SK-N-SH treated with all-trans-retinoic acid at 6 μM for 48 hours (cell line): Measurements from ENCODE around the gene ALOX12.
"Not testable (repeated sequence)": the region's sequence is repeated elsewhere in the genome, so short reads cannot be mapped to it uniquely, and the experiment has no call there.

ENCODE experiments used
- ARNTL ChIP-seq: fragments of 450-650 bp; formaldehyde crosslinking; IDR thresholded peaks from 2 replicates; pipeline ENCODE4 v1.5.0; 2020; ENCODE audit warnings: low read depth, mild to moderate bottlenecking, moderate library complexity, borderline replicate concordance
- BACH2 ChIP-seq: fragments of 250-450 bp; sonication (Bioruptor Pico); IDR thresholded peaks from 2 replicates; pipeline ENCODE4 v1.9.0; 2021; ENCODE audit warnings: mild to moderate bottlenecking, borderline replicate concordance
- CSRNP3 ChIP-seq: fragments of 250-450 bp; sonication (Bioruptor Pico); IDR thresholded peaks from 2 replicates; pipeline ENCODE4 v1.5.1; 2021; ENCODE audit warnings: mild to moderate bottlenecking, moderate library complexity
- GLIS3 ChIP-seq: fragments of 250-450 bp; sonication (Bioruptor Pico); IDR thresholded peaks from 2 replicates; pipeline ENCODE4 v1.5.0; 2020; ENCODE audit warnings: mild to moderate bottlenecking, moderate library complexity
- ISL1 ChIP-seq: fragments of 250-450 bp; sonication (Bioruptor Pico); IDR thresholded peaks from 2 replicates; pipeline ENCODE4 v2.1.2; 2022; ENCODE audit warnings: mild to moderate bottlenecking, moderate library complexity
- POU6F1 ChIP-seq: fragments of 250-450 bp; sonication (Bioruptor Pico); IDR thresholded peaks from 2 replicates; pipeline ENCODE4 v1.8.0; 2021; ENCODE audit warnings: low read depth, mild to moderate bottlenecking, moderate library complexity, borderline replicate concordance
- RARB ChIP-seq: fragments of 250-450 bp; sonication (Bioruptor Pico); IDR thresholded peaks from 2 replicates; pipeline ENCODE4 v1.8.0; 2021; ENCODE audit warnings: mild to moderate bottlenecking, moderate library complexity
- TOX ChIP-seq: fragments of 250-450 bp; sonication (Bioruptor Pico); IDR thresholded peaks from 2 replicates; pipeline ENCODE4 v1.8.0; 2021; ENCODE audit warnings: mild to moderate bottlenecking, moderate library complexity, borderline replicate concordance
- ZNF565 ChIP-seq: fragments of 450-650 bp; formaldehyde crosslinking; conservative IDR thresholded peaks from 2 replicates; pipeline ENCODE4 v1.5.0; 2020; ENCODE audit warnings: low read depth, mild to moderate bottlenecking, moderate library complexity

- TF ChIP-seq POU6F1 (CRISPR knock-in tag); ZNF565 (CRISPR knock-in tag); ISL1 (CRISPR knock-in tag); RARB; CSRNP3 (CRISPR knock-in tag); TOX (CRISPR knock-in tag); BACH2 (CRISPR knock-in tag); GLIS3 (CRISPR knock-in tag); ARNTL: not testable (repeated sequence)
Measured at GRCh38 chr17:7050583-7050982, 54.7 kb downstream of the ALOX12 start.
